ENCODE measurements around the gene SMARCA5.
"Not testable (repeated sequence)": the region's sequence is repeated elsewhere in the genome, so short reads cannot be mapped to it uniquely, and the experiment has no call there.

Gene SMARCA5, protein sequence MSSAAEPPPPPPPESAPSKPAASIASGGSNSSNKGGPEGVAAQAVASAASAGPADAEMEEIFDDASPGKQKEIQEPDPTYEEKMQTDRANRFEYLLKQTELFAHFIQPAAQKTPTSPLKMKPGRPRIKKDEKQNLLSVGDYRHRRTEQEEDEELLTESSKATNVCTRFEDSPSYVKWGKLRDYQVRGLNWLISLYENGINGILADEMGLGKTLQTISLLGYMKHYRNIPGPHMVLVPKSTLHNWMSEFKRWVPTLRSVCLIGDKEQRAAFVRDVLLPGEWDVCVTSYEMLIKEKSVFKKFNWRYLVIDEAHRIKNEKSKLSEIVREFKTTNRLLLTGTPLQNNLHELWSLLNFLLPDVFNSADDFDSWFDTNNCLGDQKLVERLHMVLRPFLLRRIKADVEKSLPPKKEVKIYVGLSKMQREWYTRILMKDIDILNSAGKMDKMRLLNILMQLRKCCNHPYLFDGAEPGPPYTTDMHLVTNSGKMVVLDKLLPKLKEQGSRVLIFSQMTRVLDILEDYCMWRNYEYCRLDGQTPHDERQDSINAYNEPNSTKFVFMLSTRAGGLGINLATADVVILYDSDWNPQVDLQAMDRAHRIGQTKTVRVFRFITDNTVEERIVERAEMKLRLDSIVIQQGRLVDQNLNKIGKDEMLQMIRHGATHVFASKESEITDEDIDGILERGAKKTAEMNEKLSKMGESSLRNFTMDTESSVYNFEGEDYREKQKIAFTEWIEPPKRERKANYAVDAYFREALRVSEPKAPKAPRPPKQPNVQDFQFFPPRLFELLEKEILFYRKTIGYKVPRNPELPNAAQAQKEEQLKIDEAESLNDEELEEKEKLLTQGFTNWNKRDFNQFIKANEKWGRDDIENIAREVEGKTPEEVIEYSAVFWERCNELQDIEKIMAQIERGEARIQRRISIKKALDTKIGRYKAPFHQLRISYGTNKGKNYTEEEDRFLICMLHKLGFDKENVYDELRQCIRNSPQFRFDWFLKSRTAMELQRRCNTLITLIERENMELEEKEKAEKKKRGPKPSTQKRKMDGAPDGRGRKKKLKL

DNA sequence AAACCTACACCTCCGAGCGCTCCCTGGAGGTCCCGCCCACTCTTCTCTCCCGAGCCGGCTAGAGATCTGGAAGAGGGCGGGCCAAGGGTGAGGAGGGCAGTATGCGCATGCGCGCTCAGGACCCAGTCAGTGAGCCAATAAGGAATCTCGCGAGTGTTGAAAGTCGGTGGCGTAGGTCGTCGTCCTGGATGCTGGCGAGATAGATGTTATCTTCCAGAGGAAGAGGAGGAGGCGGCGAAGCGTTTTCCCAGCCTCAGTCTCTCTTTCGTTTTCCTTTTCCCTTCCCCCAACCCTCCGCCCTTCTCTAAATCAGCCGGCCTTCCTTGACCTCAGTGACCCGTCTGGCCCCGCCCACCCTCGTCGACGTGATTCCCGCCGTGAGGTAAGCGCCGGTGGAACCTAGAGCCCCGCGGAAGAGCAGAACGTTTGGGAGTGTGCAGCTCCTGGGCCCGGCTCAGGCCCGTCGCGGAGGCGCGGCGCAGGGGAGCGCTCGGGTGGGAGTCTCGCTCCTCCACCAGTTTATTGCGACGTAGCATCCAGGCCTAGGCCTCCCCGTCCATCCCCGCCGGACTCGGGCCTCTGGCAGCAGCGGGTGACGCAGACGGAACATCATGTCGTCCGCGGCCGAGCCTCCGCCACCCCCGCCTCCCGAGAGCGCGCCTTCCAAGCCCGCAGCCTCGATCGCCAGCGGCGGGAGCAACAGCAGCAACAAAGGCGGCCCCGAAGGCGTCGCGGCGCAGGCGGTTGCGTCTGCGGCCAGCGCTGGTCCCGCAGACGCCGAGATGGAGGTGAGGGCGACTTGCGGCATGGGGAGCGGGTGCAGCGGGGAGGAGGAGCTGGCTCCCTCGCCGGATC lies at the start of gene SMARCA5:
Gene SMARCA5 (plus strand): TSS at position 389 of the 855 bp plus-strand sequence. CDS start 223 bp downstream, at position 612.
- DNase-seq (ENCODE audit: low read depth in 3 of 3) = peak; percentile 89 to 92 (median 89)

DNA sequence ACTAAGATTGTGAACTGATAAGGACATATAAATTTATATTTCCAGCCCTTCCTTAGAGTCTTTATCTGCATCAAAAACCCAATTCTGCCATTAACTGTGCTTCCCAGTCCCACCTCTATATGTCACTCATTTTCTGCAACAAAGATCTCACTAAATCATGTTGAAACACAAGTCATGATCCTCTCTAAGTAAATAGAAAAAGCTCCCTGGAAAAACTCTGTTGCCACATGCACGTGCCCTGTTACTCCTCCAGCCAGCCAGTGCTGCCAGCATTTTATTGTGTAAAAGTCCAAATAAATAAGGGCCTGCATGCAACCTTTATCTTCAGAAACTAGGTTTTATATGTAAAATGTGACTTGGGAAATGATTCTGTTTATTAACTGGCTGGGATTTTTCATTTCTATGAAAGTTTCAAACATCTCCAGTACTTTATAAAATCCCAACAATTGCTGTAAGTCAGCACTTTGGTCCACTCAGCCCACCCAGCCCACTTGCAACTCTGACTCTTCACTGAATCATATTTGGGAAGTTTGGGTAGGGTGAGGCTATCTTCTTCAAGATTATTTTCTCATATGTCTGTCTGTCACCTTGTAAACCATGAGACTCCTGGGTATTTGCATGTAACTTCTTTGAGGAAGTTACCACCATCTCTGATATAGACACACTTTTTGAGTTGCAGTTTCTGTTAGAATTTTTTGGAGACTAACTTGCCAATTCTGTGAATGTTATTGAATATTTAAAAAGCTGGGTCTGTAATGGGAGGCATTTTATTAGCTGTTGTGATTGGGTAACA lies 40.0 kb upstream of the SMARCA5 start:
- no peak for DNase-seq (ENCODE audit: low read depth in 3 of 3)

DNA sequence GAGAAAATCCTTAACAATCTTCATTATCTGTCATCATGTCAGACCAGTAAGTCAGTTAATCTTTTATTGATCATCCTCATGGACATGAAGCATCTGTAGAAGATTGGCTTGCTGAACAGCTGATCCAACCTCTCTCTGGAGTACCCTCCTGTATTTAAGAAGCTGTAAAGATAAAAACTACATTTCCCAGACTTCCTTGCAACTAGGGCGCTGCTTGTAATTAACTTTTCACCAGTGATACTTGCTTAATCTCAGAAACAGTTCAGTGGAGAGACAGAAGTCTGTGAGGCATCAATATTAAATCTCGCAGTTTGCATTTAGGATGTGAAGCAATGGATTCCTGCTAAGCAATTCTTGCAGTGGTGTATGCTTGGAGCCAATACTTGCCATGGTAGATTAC lies 36.0 kb upstream of the SMARCA5 start:
- DNase-seq (ENCODE audit: low read depth in 3 of 3) = no peak

DNA sequence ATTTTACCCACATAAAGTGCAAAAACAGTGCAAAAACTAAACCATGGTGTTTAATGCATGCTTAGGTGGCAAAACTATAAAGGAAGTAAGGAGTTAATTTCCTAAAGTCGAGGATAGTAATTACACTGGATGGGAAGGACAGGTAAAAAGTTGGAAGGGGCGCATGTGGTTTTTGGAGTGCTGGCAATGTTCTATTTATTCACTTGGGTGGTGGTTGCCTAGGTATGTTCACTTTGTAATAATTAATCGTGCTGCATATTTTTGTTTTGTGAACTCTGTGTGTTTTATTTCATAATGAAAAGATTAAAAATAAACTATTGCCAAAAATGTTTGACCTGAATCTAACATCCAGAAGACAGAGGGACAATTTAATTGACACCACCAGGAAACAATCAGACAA lies 32.1 kb upstream of the SMARCA5 start:
- no peak for DNase-seq (ENCODE audit: low read depth in 3 of 3)

DNA sequence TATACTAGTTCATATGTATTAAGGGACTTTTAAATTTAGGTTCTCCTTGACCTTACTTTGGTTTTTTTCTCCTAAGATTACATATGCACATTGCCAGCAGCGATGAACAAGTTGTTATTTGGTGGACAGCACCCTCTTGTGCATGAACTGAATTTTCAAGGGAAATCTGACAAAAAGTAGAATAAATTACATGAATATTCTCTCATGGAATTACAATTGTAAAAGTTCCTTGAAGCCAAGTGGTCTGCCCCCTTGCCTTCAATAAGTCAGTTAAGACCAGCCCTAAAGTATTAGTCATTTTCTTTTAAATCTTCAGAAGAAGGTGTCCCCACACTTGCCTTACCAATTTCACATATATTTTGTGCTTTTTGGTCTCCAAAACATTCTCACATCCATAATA lies 30.7 kb upstream of the SMARCA5 start:
- no peak for DNase-seq (ENCODE audit: low read depth in 3 of 3)

GRCh38 chr4:143486314-143486713 lies 27.2 kb upstream of the SMARCA5 start:
- no peak for DNase-seq (ENCODE audit: low read depth in 3 of 3)

DNA sequence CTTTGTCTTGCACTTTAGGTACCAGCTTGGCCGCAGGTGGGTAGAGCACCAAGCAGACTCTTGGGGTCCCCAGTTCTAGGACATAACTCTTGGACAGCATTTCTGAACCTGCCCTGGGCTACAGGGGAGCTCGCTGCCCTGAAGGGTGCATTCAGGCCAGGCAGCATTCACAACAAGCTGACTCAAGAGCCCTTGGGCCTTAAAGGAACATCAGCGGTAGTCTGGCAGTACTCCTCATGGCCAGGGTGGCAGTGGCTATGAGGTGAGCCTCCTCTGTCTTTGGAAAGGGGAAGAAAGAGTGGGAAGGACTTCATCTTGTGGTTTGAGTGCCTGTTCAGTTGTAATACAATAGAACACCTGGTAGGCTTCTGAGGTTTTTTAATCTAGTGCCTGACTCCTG lies 24.8 kb upstream of the SMARCA5 start:
- no peak for DNase-seq (ENCODE audit: low read depth in 3 of 3)

GRCh38 chr4:143489106-143489505 lies 24.4 kb upstream of the SMARCA5 start:
- no peak for DNase-seq (ENCODE audit: low read depth in 3 of 3)

- DNase-seq (ENCODE audit: low read depth in 3 of 3) = no peak
Observed at GRCh38 chr4:143498021-143498420, 15.5 kb upstream of the SMARCA5 start.

- no peak for DNase-seq (ENCODE audit: low read depth in 3 of 3)
Observed at GRCh38 chr4:143502231-143502630, 11.3 kb upstream of the SMARCA5 start.

DNA sequence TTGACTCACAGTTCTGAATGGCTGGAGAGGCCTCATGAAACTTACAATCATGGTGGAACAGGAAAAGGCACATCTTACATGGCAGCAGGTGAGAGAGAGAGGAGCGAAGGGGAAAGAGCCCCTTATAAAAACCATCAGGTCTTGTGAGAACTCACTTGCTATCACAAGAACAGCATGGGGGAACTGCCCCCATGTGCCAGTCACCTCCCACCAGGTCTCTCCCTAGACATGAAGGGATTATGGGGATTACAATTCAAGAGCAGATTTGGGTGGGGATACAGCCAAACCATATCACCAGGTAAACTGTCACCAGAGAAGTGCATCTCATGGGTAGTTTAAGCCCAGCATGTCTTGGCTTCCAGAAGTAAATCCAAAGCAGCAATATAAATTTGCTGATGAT lies 7.5 kb upstream of the SMARCA5 start:
- DNase-seq (ENCODE audit: low read depth in 3 of 3) = no peak

- DNase-seq (ENCODE audit: low read depth in 3 of 3) = no peak
Observed at GRCh38 chr4:143511906-143512305, 1.6 kb upstream of the SMARCA5 start.

DNA sequence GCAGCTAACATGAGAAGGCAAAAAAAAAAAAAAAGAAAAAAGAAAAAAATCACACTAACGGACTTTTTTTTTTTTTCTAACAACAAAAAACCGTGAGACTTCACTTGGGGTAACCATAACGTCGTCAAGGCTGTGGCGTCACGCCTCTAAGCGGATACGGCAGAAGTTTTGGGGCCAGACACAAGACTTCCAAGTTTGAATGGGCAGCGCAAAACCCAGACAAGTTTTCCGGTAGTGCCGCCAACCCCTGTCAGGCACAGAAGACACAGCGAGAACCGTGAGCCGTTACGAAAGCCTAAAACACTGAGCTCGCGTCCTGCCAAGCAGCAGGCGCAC lies 556 bp upstream of the SMARCA5 start:
- no peak for DNase-seq (ENCODE audit: low read depth in 3 of 3)

DNA sequence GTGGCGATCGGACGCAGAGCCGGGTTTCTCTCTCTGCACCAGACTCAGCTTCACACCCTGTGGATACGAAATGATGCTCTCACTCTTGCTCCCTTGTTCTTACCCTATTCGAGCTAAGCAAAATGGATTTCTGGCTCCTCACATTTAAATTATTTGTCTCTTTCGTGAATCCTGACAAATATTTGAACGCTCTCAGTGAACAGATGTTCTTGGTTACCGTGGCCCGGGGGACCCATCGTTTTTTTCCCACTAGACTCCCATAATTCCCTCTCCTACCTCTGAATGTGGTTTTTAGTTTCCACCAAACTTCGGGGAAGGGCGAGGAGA lies 630 bp downstream of the SMARCA5 start:
- DNase-seq (ENCODE audit: low read depth in 3 of 3) = no peak

GRCh38 chr4:143514497-143514896 lies 995 bp downstream of the SMARCA5 start:
- DNase-seq (ENCODE audit: low read depth in 3 of 3) = peak in 1 of 3 experiments; percentile 2

GRCh38 chr4:143514901-143515300 lies 1.4 kb downstream of the SMARCA5 start:
- no peak for DNase-seq (ENCODE audit: low read depth in 3 of 3)

DNA sequence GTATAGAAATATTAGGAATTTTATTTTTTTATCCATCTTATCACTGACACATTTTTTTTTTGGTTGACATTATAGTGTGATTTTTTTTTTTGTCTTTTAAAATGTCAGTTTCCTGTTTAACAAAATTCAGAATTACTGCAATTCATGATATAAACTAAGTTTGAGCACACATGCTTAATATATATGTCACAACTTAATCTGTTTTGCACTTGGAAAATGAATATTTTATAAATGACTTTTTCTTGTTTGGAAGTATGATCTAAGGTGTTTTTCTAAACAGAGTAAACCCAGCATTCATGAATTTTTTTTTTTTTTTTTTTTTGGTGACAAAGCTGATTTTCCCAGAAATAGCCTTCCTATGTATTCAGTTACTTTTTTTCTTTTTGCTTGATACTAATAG lies 2.4 kb downstream of the SMARCA5 start:
- DNase-seq (ENCODE audit: low read depth in 3 of 3) = no peak

- no peak for DNase-seq (ENCODE audit: low read depth in 3 of 3)
Observed at GRCh38 chr4:143517764-143518163, 4.3 kb downstream of the SMARCA5 start.

- no peak for DNase-seq (ENCODE audit: low read depth in 3 of 3)
Observed at GRCh38 chr4:143524211-143524610, 10.7 kb downstream of the SMARCA5 start.

GRCh38 chr4:143528046-143528445 lies 14.5 kb downstream of the SMARCA5 start:
- DNase-seq (ENCODE audit: low read depth in 3 of 3) = not testable (repeated sequence)

DNA sequence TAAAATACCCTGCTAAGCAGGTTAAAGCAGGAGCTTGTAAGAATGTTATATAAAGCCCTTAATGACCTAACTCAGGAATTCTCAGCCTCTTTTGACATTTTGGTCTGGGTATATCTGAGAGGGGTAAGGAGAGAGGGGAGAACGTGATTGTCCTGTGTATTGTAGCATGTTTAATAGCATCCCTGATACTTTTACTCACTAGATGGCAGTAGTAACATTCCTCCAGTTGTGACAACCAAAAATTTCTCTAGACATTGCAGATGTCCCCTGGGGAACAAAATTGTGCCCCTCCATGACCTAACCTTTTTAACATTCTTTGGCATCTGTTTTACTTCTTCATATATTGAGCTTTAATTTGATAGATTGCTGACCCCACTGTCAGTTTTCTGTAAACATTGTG lies 17.9 kb downstream of the SMARCA5 start:
- no peak for DNase-seq (ENCODE audit: low read depth in 3 of 3)
